Lower lobe of right lung (tissue), 2 donors: ENCODE measurements around the gene MAT2B. TPM values are rescaled to one million over a fixed set of nuclear protein-coding genes. Genes with fewer than 3 reads are reported as not detected.

Source experiments
- ATAC-seq, 2 donors: fragments of 200-7000 bp; cut with Tn5 transposase; one replicate each; pipeline ENCODE4 v1.9.1; 2020 to 2022; ENCODE audit warnings: mild to moderate bottlenecking in 2 of 2, moderate library complexity in 2 of 2
- DNase-seq: peaks from one replicate; pipeline ENCODE4 v3.0.0-alpha.2; 2020
- H3K27ac ChIP-seq: fragments of 200-600 bp; one replicate; pipeline ENCODE4 v1.8.0; 2022
- H3K27me3 ChIP-seq: fragments of 200-600 bp; one replicate; pipeline ENCODE4 v1.8.0; 2022; ENCODE audit warnings: low read depth
- H3K36me3 ChIP-seq: fragments of 200-600 bp; one replicate; pipeline ENCODE4 v1.8.0; 2022; ENCODE audit warnings: mild to moderate bottlenecking
- H3K4me1 ChIP-seq: fragments of 200-600 bp; one replicate; pipeline ENCODE4 v1.8.0; 2022
- H3K4me3 ChIP-seq: fragments of 200-600 bp; one replicate; pipeline ENCODE4 v1.8.0; 2022; ENCODE audit warnings: mild to moderate bottlenecking
- H3K9me3 ChIP-seq: fragments of 200-600 bp; one replicate; pipeline ENCODE4 v1.8.0; 2022
- intact Hi-C: fragments of 100-400 bp; cut with DNase I; formaldehyde crosslinking; loops from one replicate; pipeline ENCODE4 v1.11.0; 2022
- total RNA-seq: library from RNA; stranded (reverse); fragmentation: NEBNext Ultra II Directional; extraction: Animal tissue kit (Norgen Biotek cat#: 25700); gene quantifications from one replicate; pipeline ENCODE4 v1.2.1, GENCODE V29; 2021
- TF ChIP-seq, protein P1 (sequence below): fragments of 200-600 bp; IDR thresholded peaks from one replicate; pipeline ENCODE4 v1.8.0; 2022; ENCODE audit warnings: antibody characterized with exemption, mild to moderate bottlenecking
- donor health status: DM: no; HTN: yes; CAD: no; lungs with severe emphysema.

Gene MAT2B
- total RNA-seq, 1 donor from 2014 or later, result 71.7 TPM

DNA sequence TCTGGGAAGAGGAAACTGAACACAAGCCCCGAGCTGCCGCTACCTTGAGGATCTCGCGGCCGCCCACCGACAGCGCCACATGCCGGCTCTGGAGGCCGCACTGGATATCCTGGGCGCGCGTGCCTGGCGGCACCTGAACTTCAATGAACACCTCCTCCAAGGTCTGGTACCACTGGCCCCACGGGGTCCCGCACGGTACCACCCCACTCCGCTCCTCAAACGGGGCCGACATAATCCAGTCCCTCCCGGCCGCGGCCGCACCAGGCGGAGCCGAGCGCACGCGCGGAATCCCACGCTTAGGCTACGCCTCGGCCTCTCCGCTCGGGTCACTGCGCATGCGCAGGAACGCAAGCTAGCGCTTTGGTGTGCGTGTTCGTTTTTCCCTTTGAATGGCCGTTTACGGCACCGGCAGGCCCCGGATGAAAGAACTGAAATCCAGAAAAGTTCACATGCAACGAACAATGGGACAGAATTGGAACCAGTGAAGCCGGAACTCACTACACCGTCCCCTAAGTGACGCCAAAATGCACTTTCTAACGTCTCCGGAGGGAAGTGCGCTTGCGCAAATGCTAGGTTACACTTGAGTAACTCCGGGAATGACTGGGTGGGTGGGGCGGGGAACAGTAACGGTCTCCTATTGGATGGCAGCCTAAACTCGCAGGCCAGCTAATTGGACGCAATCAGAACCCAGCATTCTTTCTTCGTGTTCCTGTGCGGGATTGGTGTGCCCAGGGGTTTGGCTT lies 45.4 kb upstream of the MAT2B start, which contains the start of gene NUDCD2:
Gene NUDCD2, minus strand, starts transcription at position 284 of the 743 bp plus-strand sequence. Its CDS starts 52 bp downstream, at position 232.
- peak; percentile 97 for DNase-seq

DNA sequence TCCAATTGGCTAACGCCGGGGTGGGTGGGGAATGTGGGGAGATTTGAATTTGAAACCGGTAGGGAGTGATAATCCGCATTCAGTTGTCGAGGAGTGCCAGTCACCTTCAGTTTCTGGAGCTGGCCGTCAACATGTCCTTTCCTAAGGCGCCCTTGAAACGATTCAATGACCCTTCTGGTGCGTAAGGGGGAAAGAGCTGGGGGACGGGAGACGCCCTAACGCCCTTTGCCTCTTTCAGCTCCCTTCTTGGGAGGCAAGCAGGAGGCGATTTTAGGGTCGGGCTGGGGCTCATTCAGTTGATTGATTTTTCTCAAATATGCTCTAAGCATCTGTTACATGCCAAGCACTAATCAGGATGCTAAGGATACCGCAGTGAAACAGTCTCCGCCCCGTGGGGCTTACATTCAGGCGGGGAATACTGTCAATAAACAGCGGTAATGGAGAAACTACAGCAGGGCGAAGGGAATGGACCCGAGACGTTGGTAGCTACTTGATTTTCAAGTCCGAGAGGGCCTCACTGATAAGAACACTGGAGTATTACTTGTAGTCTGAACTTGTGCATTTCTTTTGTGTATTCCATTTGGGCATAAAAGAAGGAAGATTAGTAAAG lies 44.8 kb upstream of the MAT2B start, which contains the start of gene HMMR:
Gene HMMR, plus strand, starts transcription at position 71 of the 610 bp plus-strand sequence. Its CDS starts 61 bp downstream, at position 132.
- ATAC-seq, result no peak
- Histone ChIP-seq H3K27me3 (no peaks in the 10 kb centered on the region), H3K4me3 (peak within 1 kb of the TSS; percentile 76), H3K9me3 (no peaks in the 10 kb centered on the region), H3K27ac (peak within 1 kb of the TSS; percentile 95), H3K36me3 (peaks cover 9% of the 10 kb centered on the region), H3K4me1 (peaks cover 25% of the 10 kb centered on the region)
- intact Hi-C loops, result no loop called here
- DNase-seq, result no peak
- TF ChIP-seq, protein P1, sequence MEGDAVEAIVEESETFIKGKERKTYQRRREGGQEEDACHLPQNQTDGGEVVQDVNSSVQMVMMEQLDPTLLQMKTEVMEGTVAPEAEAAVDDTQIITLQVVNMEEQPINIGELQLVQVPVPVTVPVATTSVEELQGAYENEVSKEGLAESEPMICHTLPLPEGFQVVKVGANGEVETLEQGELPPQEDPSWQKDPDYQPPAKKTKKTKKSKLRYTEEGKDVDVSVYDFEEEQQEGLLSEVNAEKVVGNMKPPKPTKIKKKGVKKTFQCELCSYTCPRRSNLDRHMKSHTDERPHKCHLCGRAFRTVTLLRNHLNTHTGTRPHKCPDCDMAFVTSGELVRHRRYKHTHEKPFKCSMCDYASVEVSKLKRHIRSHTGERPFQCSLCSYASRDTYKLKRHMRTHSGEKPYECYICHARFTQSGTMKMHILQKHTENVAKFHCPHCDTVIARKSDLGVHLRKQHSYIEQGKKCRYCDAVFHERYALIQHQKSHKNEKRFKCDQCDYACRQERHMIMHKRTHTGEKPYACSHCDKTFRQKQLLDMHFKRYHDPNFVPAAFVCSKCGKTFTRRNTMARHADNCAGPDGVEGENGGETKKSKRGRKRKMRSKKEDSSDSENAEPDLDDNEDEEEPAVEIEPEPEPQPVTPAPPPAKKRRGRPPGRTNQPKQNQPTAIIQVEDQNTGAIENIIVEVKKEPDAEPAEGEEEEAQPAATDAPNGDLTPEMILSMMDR, result no peak

More for the DNA sequence above, 45.4 kb upstream of the MAT2B start, which contains the start of gene NUDCD2:
- no peaks in the 10 kb centered on the region for H3K9me3 ChIP-seq
- TF ChIP-seq, protein P1, result peak; percentile 28
- H3K27ac ChIP-seq, result peak within 1 kb of the TSS; percentile 95
- intact Hi-C loops, result no loop called here
- peaks cover 15% of the 10 kb centered on the region for H3K36me3 ChIP-seq
- no peaks in the 10 kb centered on the region for H3K27me3 ChIP-seq
- H3K4me1 ChIP-seq, result peaks cover 25% of the 10 kb centered on the region
- peak within 1 kb of the TSS; percentile 76 for H3K4me3 ChIP-seq
- ATAC-seq, result peak; percentile 97

DNA sequence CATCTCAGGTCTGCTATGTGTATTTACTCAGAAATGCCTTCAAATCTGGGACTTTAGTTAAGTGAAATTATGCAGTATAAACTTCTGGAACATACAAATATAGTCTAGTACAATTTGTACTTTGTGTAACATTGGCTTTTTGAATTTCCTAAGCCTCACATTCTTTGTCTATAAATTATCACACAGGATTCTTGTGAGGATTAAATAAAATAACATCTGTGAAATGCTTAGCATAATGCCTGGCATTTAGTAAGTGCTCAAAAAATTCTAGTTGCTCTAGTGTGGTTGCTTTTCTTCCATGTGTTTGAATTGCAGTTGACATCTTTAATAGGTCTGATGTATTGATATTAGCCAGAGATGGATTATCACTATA lies 42.4 kb upstream of the MAT2B start:
- peaks cover 23% of the 10 kb centered on the region for H3K4me1 ChIP-seq
- no peaks in the 10 kb centered on the region for H3K27me3 ChIP-seq
- H3K27ac ChIP-seq, result no peak overlapping the region
- TF ChIP-seq, protein P1, result no peak
- ATAC-seq (no peak), DNase-seq (no peak)
- no peak overlapping the region for H3K4me3 ChIP-seq
- H3K36me3 ChIP-seq, result no peaks in the 10 kb centered on the region
- intact Hi-C loops, result no loop called here
- H3K9me3 ChIP-seq, result no peaks in the 10 kb centered on the region

DNA sequence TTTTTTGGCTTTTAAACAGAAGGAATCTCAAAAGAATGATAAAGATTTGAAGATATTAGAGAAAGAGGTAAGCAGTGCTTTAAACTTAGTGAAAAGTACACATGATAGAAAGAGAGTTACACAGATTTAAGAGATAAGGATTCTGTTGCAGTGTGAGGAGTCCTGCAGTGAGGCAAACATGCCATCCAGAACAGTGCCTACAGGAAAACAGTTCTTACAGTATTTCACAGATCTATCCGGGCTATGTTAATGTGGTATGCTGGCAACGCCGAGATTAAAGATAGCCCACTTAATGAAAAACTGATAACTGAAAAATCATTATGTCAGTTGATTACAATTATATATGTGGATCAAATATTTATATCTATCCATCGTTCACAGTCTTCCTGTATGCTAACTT lies 37.7 kb upstream of the MAT2B start:
- no peaks in the 10 kb centered on the region for H3K4me1 ChIP-seq
- H3K9me3 ChIP-seq, result no peaks in the 10 kb centered on the region
- no peak overlapping the region for H3K4me3 ChIP-seq
- no peaks in the 10 kb centered on the region for H3K36me3 ChIP-seq
- intact Hi-C loops, result no loop called here
- no peaks in the 10 kb centered on the region for H3K27me3 ChIP-seq
- no peak for DNase-seq
- TF ChIP-seq, protein P1, result no peak
- no peak overlapping the region for H3K27ac ChIP-seq
- no peak for ATAC-seq

DNA sequence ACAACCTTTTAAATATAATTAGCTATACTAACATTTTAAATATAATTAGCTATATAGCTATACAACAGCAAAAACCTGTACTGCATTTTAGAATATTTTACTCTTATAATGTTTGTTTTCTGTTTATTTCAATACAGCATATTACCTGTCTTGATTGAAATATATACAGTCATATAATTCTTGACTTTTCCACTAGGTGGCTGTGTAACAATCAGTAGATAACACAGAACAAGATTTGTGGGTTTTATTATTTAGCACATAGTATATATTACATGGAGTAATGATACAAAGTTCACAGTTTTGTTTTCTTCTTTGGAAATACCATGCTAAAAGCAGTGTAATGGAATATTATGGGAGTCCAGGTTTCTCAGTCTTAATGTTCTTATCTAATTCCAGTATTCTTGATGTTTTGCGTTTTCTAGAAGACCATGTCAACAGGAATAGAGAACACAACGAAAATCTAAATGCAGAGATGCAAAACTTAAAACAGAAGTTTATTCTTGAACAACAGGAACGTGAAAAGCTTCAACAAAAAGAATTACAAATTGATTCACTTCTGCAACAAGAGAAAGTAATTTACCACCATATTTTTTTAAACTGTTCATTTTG lies 31.7 kb upstream of the MAT2B start:
- Histone ChIP-seq H3K27me3 (no peaks in the 10 kb centered on the region), H3K4me3 (no peak overlapping the region), H3K4me1 (no peaks in the 10 kb centered on the region), H3K9me3 (no peaks in the 10 kb centered on the region), H3K27ac (no peak overlapping the region), H3K36me3 (no peaks in the 10 kb centered on the region)
- ATAC-seq (no peak), DNase-seq (no peak)
- TF ChIP-seq, protein P1, result peak; percentile 23
- intact Hi-C loops, result no loop called here
